H9 (cell line): ENCODE results near the gene SHBG. TPM values are rescaled to one million over a fixed set of nuclear protein-coding genes. Genes with fewer than 3 reads are reported as not detected.
A peak's percentile ranks its signal among the peaks of the same experiment; 100 is the strongest.

ENCODE experiments used
- DNase-seq: peaks from one replicate; pipeline ENCODE4 v3.0.0-alpha.2; 2017
- H2AFZ ChIP-seq: one replicate; pipeline ENCODE4 v1.6.1; 2013; ENCODE audit warnings: mild to moderate bottlenecking, low read length, control low read depth, moderate library complexity
- H2AK5ac ChIP-seq: 2 replicates; pipeline ENCODE4 v1.6.1; 2013; ENCODE audit warnings: low read length, control low read depth, mixed read lengths; ENCODE audit not compliant: insufficient read length
- H2BK120ac ChIP-seq: one replicate; pipeline ENCODE4 v1.6.1; 2013; ENCODE audit warnings: low read depth, mild to moderate bottlenecking, low read length, control low read depth, inconsistent platforms; ENCODE audit not compliant: poor library complexity, severe bottlenecking
- H2BK12ac ChIP-seq: 2 replicates; pipeline ENCODE4 v1.6.1; 2013; ENCODE audit warnings: low read length, control low read depth, mixed read lengths, low read depth; ENCODE audit not compliant: insufficient read length
- H2BK15ac ChIP-seq: 2 replicates; pipeline ENCODE4 v1.6.1; 2013; ENCODE audit warnings: low read depth, low read length, control low read depth
- H2BK20ac ChIP-seq: one replicate; pipeline ENCODE4 v1.6.1; 2013; ENCODE audit warnings: low read depth, mild to moderate bottlenecking, low read length, control low read depth, inconsistent platforms; ENCODE audit not compliant: poor library complexity, severe bottlenecking
- H2BK5ac ChIP-seq: 2 replicates; pipeline ENCODE4 v1.6.1; 2013; ENCODE audit warnings: low read length, control low read depth, mixed read lengths; ENCODE audit not compliant: insufficient read length
- H3K14ac ChIP-seq: 2 replicates; pipeline ENCODE4 v1.6.1; 2013; ENCODE audit warnings: low read length, control low read depth; ENCODE audit not compliant: insufficient read depth
- H3K18ac ChIP-seq: 2 replicates; pipeline ENCODE4 v1.6.1; 2013; ENCODE audit warnings: low read depth, mild to moderate bottlenecking, mixed read lengths, low read length, control low read depth; ENCODE audit not compliant: insufficient read length
- H3K23ac ChIP-seq: 2 replicates; pipeline ENCODE4 v1.6.1; 2013; ENCODE audit warnings: low read length, control low read depth, mixed read lengths, low read depth; ENCODE audit not compliant: insufficient read length
- H3K23me2 ChIP-seq: 2 replicates; pipeline ENCODE4 v1.6.1; 2013; ENCODE audit warnings: low read depth, mild to moderate bottlenecking, mixed read lengths, low read length, control low read depth; ENCODE audit not compliant: insufficient read length, poor library complexity, severe bottlenecking
- H3K27ac ChIP-seq: 2 replicates; pipeline ENCODE4 v1.5.1; 2013; ENCODE audit warnings: low read length, control low read depth, mixed read lengths, low read depth; ENCODE audit not compliant: insufficient read length
- H3K27me3 ChIP-seq: 2 replicates; pipeline ENCODE4 v1.6.1; 2013; ENCODE audit warnings: low read length, control low read depth, inconsistent platforms; ENCODE audit not compliant: insufficient read depth
- H3K4ac ChIP-seq: 2 replicates; pipeline ENCODE4 v1.6.1; 2013; ENCODE audit warnings: low read depth, mild to moderate bottlenecking, control low read depth, inconsistent platforms, low read length, moderate library complexity
- H3K4me1 ChIP-seq: 2 replicates; pipeline ENCODE4 v1.6.1; 2013; ENCODE audit warnings: low read length, control low read depth, inconsistent platforms; ENCODE audit not compliant: insufficient read depth
- H3K4me2 ChIP-seq: 2 replicates; pipeline ENCODE4 v1.6.1; 2013; ENCODE audit warnings: low read length, control low read depth, mixed read lengths; ENCODE audit not compliant: insufficient read length, insufficient read depth
- H3K56ac ChIP-seq: 2 replicates; pipeline ENCODE4 v1.6.1; 2013; ENCODE audit warnings: low read depth, mild to moderate bottlenecking, mixed read lengths, low read length, control low read depth; ENCODE audit not compliant: insufficient read length
- H3K79me1 ChIP-seq: 2 replicates; pipeline ENCODE4 v1.6.1; 2013; ENCODE audit warnings: low read depth, mild to moderate bottlenecking, moderate library complexity, low read length, control low read depth, inconsistent platforms; ENCODE audit not compliant: insufficient read depth, poor library complexity, severe bottlenecking
- H3K79me2 ChIP-seq: 2 replicates; pipeline ENCODE4 v1.6.1; 2013; ENCODE audit warnings: low read length, control low read depth, inconsistent platforms; ENCODE audit not compliant: insufficient read depth
- H3K9ac ChIP-seq: 2 replicates; pipeline ENCODE4 v1.6.1; 2013; ENCODE audit warnings: low read length, control low read depth, mixed read lengths; ENCODE audit not compliant: insufficient read length; ENCODE audit errors: extremely low read depth
- H3K9me3 ChIP-seq: one replicate; pipeline ENCODE4 v1.6.1; 2013; ENCODE audit warnings: low read depth, low read length, inconsistent platforms; ENCODE audit not compliant: control insufficient read depth
- H3T11ph ChIP-seq: one replicate; pipeline ENCODE4 v1.6.1; 2013; ENCODE audit warnings: mild to moderate bottlenecking, low read length, control low read depth, inconsistent platforms
- H4K20me1 ChIP-seq: one replicate; pipeline ENCODE4 v1.6.1; 2013; ENCODE audit not compliant: control insufficient read depth, insufficient read length, insufficient read depth
- H4K5ac ChIP-seq: 2 replicates; pipeline ENCODE4 v1.6.1; 2013; ENCODE audit warnings: low read depth, mild to moderate bottlenecking, mixed read lengths, low read length, control low read depth; ENCODE audit not compliant: insufficient read length
- H4K8ac ChIP-seq: replicated peaks from 2 replicates; pipeline ENCODE4 v1.6.1; 2013; ENCODE audit warnings: low read length, control low read depth, mixed read lengths, low read depth; ENCODE audit not compliant: insufficient read length
- H4K91ac ChIP-seq: 2 replicates; pipeline ENCODE4 v1.6.1; 2013; ENCODE audit warnings: low read depth, mild to moderate bottlenecking, moderate library complexity, mixed read lengths, low read length, control low read depth; ENCODE audit not compliant: insufficient read length
- H3K27ac Mint-ChIP-seq, 3 experiments: 2 replicates in 2 of 3; 3 replicates in 1 of 3; pipeline ENCODE4 v1.8.0; 2020 to 2021; ENCODE audit warnings: mixed read lengths in 3 of 3, mild to moderate bottlenecking in 1 of 3, moderate library complexity in 1 of 3
- H3K27me3 Mint-ChIP-seq: 2 replicates; pipeline ENCODE4 v1.8.0; 2021; ENCODE audit warnings: low read depth, mild to moderate bottlenecking, moderate library complexity, mixed read lengths
- H3K36me3 Mint-ChIP-seq, 3 experiments: 2 replicates in 2 of 3; 3 replicates in 1 of 3; pipeline ENCODE4 v1.8.0; 2020 to 2021; ENCODE audit warnings: low read depth in 3 of 3, mixed read lengths in 3 of 3; ENCODE audit not compliant: insufficient read depth in 1 of 3
- H3K4me1 Mint-ChIP-seq, 2 experiments: 2 replicates each; pipeline ENCODE4 v1.8.0; 2020; ENCODE audit warnings: mixed read lengths in 2 of 2
- H3K4me3 Mint-ChIP-seq, 2 experiments: 2 replicates in 1 of 2; 3 replicates in 1 of 2; pipeline ENCODE4 v1.8.0; 2020 to 2021; ENCODE audit warnings: mild to moderate bottlenecking in 2 of 2, mixed read lengths in 2 of 2, moderate library complexity in 1 of 2
- H3K9me3 Mint-ChIP-seq, 2 experiments: 2 replicates in 1 of 2; 3 replicates in 1 of 2; pipeline ENCODE4 v1.8.0; 2020; ENCODE audit warnings: mild to moderate bottlenecking in 2 of 2, mixed read lengths in 2 of 2, moderate library complexity in 1 of 2
- CTCF ChIP-seq: fragments of 200-600 bp; sonication (generic); conservative IDR thresholded peaks from 3 replicates; pipeline ENCODE4 v1.8.0; 2021; ENCODE audit warnings: antibody characterized with exemption, mild to moderate bottlenecking
- WGBS: extraction: QIAGEN DNeasy Blood & Tissue Kit; methylation state at CpG from one replicate; pipeline ENCODE4 v1.1.7; 2013; ENCODE audit warnings: missing lambda C conversion rate, low lambda C conversion rate, mixed read lengths; ENCODE audit not compliant: insufficient read length; ENCODE audit errors: extremely low coverage; 5-methylcytosine and 5-hydroxymethylcytosine counted together
- total RNA-seq: library from RNA; stranded (reverse); gene quantifications from 2 replicates; pipeline ENCODE4 v1.2.1, GENCODE V29; 2021

The SHBG gene
- total RNA-seq, 1 experiment from 2014 or later, result 1.6 TPM

GRCh38 chr17:7626956-7627249 is 3.0 kb upstream of the SHBG start:
- Histone ChIP-seq H3K9ac (peak overlapping the region; percentile 80), H3K56ac (no peak overlapping the region), H3K4ac (no peak overlapping the region), H3K23ac (no peak overlapping the region), H2BK120ac (no peak overlapping the region), H3K18ac (no peak overlapping the region), H2BK15ac (no peak overlapping the region), H3K14ac (no peak overlapping the region; the same call in 1 of the 2 replicates), H3K79me1 (no peaks in the 10 kb centered on the region), H3K4me1 (no peaks in the 10 kb centered on the region), H3K23me2 (peaks cover 8% of the 10 kb centered on the region), H4K5ac (no peak overlapping the region), H3K4me2 (peak overlapping the region; percentile 94), H4K8ac (no peak overlapping the region), H3K27ac (no peak overlapping the region), H3K27me3 (no peaks in the 10 kb centered on the region), H4K91ac (no peak overlapping the region), H2AFZ (no peak overlapping the region), H4K20me1 (no peaks in the 10 kb centered on the region), H2AK5ac (no peak overlapping the region), H3K79me2 (no peaks in the 10 kb centered on the region), H2BK20ac (no peak overlapping the region), H2BK12ac (no peak overlapping the region), H2BK5ac (no peak overlapping the region), H3K9me3 (no peaks in the 10 kb centered on the region), H3T11ph (no peak overlapping the region)
- H3K4me1 Mint-ChIP-seq, result peaks cover 10 to 11% of the 10 kb centered on the region in 2 experiments
- WGBS, result no CpG with 5 or more reads among the region's 6 CpGs
- peaks cover 4 to 19% (median 15%) of the 10 kb centered on the region in 3 experiments for H3K36me3 Mint-ChIP-seq
- H3K27me3 Mint-ChIP-seq, result peaks cover 2% of the 10 kb centered on the region; the same call in 1 of the 2 replicates
- H3K4me3 Mint-ChIP-seq, result peak overlapping the region; percentile 90 to 94
- no peak for DNase-seq
- H3K9me3 Mint-ChIP-seq, result no peaks in the 10 kb centered on the region
- TF ChIP-seq CTCF, result no peak
- H3K27ac Mint-ChIP-seq, result peak overlapping the region in 2 of 3 experiments; percentile 96; a peak in 4 of 7 replicates
